H1 (cell line): ENCODE results near the gene C14orf93.

Source experiments
- CTCF ChIP-seq, 3 experiments: IDR thresholded peaks; 1 replicate in 2 of 3; 2 replicates in 1 of 3; pipeline versions ENCODE4 v1.5.1 to v1.6.1; 2011; ENCODE audit warnings: low read length in 3 of 3, mild to moderate bottlenecking in 3 of 3, inconsistent platforms in 2 of 3, low read depth in 1 of 3, moderate library complexity in 1 of 3; ENCODE audit not compliant: insufficient read depth in 1 of 3; ENCODE audit errors: control extremely low read depth in 1 of 3
- POLR2A ChIP-seq, 2 experiments: IDR thresholded peaks; 1 replicate in 1 of 2; 2 replicates in 1 of 2; pipeline ENCODE4 v1.6.1; 2011; ENCODE audit warnings: low read depth in 2 of 2, low read length in 2 of 2, mild to moderate bottlenecking in 2 of 2; ENCODE audit errors: control extremely low read depth in 1 of 2

GRCh38 chr14:22979748-22980392 is 30.1 kb downstream of the C14orf93 start:
- TF ChIP-seq CTCF (IDR thresholded peaks at IDR 0.05; ENCODE audit: control extremely low read depth in 1 of 3, insufficient read depth in 1 of 3, low read depth in 1 of 3, low read length in 3 of 3): no peak
- TF ChIP-seq POLR2A (IDR thresholded peaks at IDR 0.05; ENCODE audit: control extremely low read depth in 1 of 2, low read depth in 2 of 2, low read length in 2 of 2): no peak
